H1 (cell line): ENCODE measurements around the gene GUCY2C. TPM values are rescaled to one million over a fixed set of nuclear protein-coding genes. Genes with fewer than 3 reads are reported as not detected.

Source experiments
- HDAC2 ChIP-seq, 2 experiments: fragments of 300-600 bp in 1 of 2; sonication (generic) in 1 of 2; IDR thresholded peaks; 2 replicates each; pipeline ENCODE4 v1.6.1; 2011 to 2012; ENCODE audit warnings: low read depth in 2 of 2, low read length in 2 of 2, mild to moderate bottlenecking in 2 of 2, moderate library complexity in 2 of 2, borderline replicate concordance in 1 of 2, inconsistent platforms in 1 of 2
- MAFK ChIP-seq: IDR thresholded peaks from 2 replicates; pipeline ENCODE4 v1.6.1; 2012; ENCODE audit warnings: low read depth, mild to moderate bottlenecking, improper control_type of control experiment, low read length
- ZNF274 ChIP-seq: IDR thresholded peaks from 2 replicates; pipeline ENCODE4 v1.7.0; 2012; ENCODE audit warnings: low read length, borderline replicate concordance; ENCODE audit errors: extremely low read depth
- polyA plus RNA-seq, 7 experiments: library from polyadenylated mRNA; depleted of rRNA in 3 of 7; stranded (reverse) in 5 of 7; unstranded in 2 of 7; fragments of >200 nt in 5 of 7; fragments of 200-250 nt in 2 of 7; gene quantifications; 1 replicate in 5 of 7; 2 replicates in 1 of 7; 4 replicates in 1 of 7; pipeline versions ENCODE4 v1.2.1 to v1.2.3, GENCODE V29; 2011 to 2013; ENCODE audit warnings: missing spikeins in 2 of 7, mixed read lengths in 2 of 7
- total RNA-seq: library from RNA; stranded (reverse); fragmentation: NEBNext Ultra II Directional; extraction: Animal tissue kit (Norgen Biotek cat#: 25700); gene quantifications from 2 replicates; pipeline ENCODE4 v1.2.1, GENCODE V29; 2021

Gene GUCY2C
- total and polyA plus RNA-seq, 2 of the 8 experiments (the other 6 are each of a cell fraction or from before 2014, with no cell fraction given), result 1.9 to 3.2 TPM

- TF ChIP-seq ZNF274 (no peak), MAFK (no peak), HDAC2 (IDR thresholded peaks at IDR 0.05; ENCODE audit: borderline replicate concordance in 1 of 2, low read depth in 2 of 2, low read length in 2 of 2) (no peak)
Observed at GRCh38 chr12:14589169-14590004, 107.0 kb downstream of the GUCY2C start (continued).
